Right hindlimb (tissue), 1 donor: ENCODE measurements around the gene GPI.
"Not testable (repeated sequence)": the region's sequence is repeated elsewhere in the genome, so short reads cannot be mapped to it uniquely, and the experiment has no call there.

Source experiments
- DNase-seq: peaks from one replicate; pipeline ENCODE4 v3.0.0-alpha.2; 2018

Gene GPI

GRCh38 chr19:34364830-34365462 is at the start of gene GPI:
Gene GPI, plus strand, starts transcription at chr19:34365196. Its CDS starts 71 bp downstream, at chr19:34365267.
- DNase-seq = peak; percentile 70

GRCh38 chr19:34316247-34316646 is 48.7 kb upstream of the GPI start:
- no peak for DNase-seq

- DNase-seq = no peak
These were observed 48.2 kb upstream of the GPI start for GRCh38 chr19:34316741-34317301.

GRCh38 chr19:34317311-34317927 is 47.6 kb upstream of the GPI start:
- DNase-seq = peak; percentile 30

GRCh38 chr19:34319230-34319585 is 45.8 kb upstream of the GPI start:
- no peak for DNase-seq

- DNase-seq = no peak
These were observed 45.2 kb upstream of the GPI start for GRCh38 chr19:34319785-34320184.

- DNase-seq = no peak
These were observed 44.7 kb upstream of the GPI start for GRCh38 chr19:34320277-34320676.

- DNase-seq = no peak
These were observed 43.3 kb upstream of the GPI start for GRCh38 chr19:34321735-34322134.

- no peak for DNase-seq
These were observed 41.4 kb upstream of the GPI start for GRCh38 chr19:34323433-34324204.

GRCh38 chr19:34324320-34324719 is 40.7 kb upstream of the GPI start:
- DNase-seq = no peak

GRCh38 chr19:34325181-34325580 is 39.8 kb upstream of the GPI start:
- no peak for DNase-seq

- DNase-seq = no peak
These were observed 38.8 kb upstream of the GPI start for GRCh38 chr19:34325981-34326787.

GRCh38 chr19:34327851-34328250 is 37.1 kb upstream of the GPI start:
- no peak for DNase-seq

GRCh38 chr19:34328982-34329381 is 36.0 kb upstream of the GPI start:
- DNase-seq = no peak

- DNase-seq = no peak
These were observed 34.9 kb upstream of the GPI start for GRCh38 chr19:34330116-34330515.

- not testable (repeated sequence) for DNase-seq
These were observed 34.4 kb upstream of the GPI start for GRCh38 chr19:34330596-34330995.

- not testable (repeated sequence) for DNase-seq
These were observed 33.4 kb upstream of the GPI start for GRCh38 chr19:34331596-34331995.

GRCh38 chr19:34332027-34332760 is 32.8 kb upstream of the GPI start:
- no peak for DNase-seq

- no peak for DNase-seq
These were observed 29.1 kb upstream of the GPI start for GRCh38 chr19:34335914-34336313.

GRCh38 chr19:34336781-34337271 is 28.2 kb upstream of the GPI start:
- no peak for DNase-seq

- no peak for DNase-seq
These were observed 27.3 kb upstream of the GPI start for GRCh38 chr19:34337739-34338138.
